ENCODE data around the gene SEMA3A. TPM values are rescaled to one million over a fixed set of nuclear protein-coding genes. Genes with fewer than 3 reads are reported as not detected.

The SEMA3A gene
- total RNA-seq, 1 donor from 2014 or later = 6.2 TPM

DNA sequence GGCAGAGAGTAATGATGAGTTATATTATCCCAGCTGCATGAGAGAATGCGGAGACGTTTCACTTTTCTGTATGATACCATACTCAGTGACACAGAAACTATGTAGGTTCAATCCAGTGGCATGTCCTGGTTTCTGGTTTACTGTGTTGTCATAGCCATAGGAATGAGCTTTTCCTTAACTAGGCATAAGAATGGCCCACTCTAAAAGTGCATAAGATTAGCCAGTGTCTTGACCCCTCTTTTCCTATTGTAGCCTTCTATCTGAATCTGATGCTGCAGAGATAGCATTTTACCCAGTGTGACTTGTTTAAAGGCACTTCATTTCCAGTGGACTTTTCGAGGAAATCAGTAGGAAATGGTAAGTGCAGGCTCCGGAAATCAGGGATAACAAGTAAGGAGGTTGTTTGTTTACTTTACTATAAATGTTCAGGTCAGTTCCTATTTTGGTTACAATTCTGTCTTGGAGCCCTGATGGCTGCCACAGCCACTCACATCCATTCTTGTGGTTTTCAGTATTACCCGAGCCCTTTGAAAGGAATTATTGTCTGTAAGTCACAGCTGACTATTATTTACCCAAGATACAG, 70.5 kb downstream of the SEMA3A start:
- H3K4me3 ChIP-seq (ENCODE audit: low read depth, low read length) = no peak overlapping the region
- no peaks in the 10 kb centered on the region for H3K27me3 ChIP-seq (ENCODE audit: control insufficient read depth, insufficient read depth, low read length)
- no peak for DNase-seq (ENCODE audit: low read depth)
- TF ChIP-seq, protein P1, sequence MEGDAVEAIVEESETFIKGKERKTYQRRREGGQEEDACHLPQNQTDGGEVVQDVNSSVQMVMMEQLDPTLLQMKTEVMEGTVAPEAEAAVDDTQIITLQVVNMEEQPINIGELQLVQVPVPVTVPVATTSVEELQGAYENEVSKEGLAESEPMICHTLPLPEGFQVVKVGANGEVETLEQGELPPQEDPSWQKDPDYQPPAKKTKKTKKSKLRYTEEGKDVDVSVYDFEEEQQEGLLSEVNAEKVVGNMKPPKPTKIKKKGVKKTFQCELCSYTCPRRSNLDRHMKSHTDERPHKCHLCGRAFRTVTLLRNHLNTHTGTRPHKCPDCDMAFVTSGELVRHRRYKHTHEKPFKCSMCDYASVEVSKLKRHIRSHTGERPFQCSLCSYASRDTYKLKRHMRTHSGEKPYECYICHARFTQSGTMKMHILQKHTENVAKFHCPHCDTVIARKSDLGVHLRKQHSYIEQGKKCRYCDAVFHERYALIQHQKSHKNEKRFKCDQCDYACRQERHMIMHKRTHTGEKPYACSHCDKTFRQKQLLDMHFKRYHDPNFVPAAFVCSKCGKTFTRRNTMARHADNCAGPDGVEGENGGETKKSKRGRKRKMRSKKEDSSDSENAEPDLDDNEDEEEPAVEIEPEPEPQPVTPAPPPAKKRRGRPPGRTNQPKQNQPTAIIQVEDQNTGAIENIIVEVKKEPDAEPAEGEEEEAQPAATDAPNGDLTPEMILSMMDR (IDR thresholded peaks at IDR 0.05; ENCODE audit: insufficient read depth, low read length, poor library complexity, severe bottlenecking) = no peak
- no peaks in the 10 kb centered on the region for H3K36me3 ChIP-seq (ENCODE audit: control insufficient read depth, insufficient read depth, low read length)

GRCh38 chr7:84122582-84123360, 71.8 kb downstream of the SEMA3A start:
- no peak for DNase-seq (ENCODE audit: low read depth)
- H3K4me3 ChIP-seq (ENCODE audit: low read depth, low read length) = no peak overlapping the region
- H3K36me3 ChIP-seq (ENCODE audit: control insufficient read depth, insufficient read depth, low read length) = no peaks in the 10 kb centered on the region
- TF ChIP-seq, protein P1 (IDR thresholded peaks at IDR 0.05; ENCODE audit: insufficient read depth, low read length, poor library complexity, severe bottlenecking) = no peak
- no peaks in the 10 kb centered on the region for H3K27me3 ChIP-seq (ENCODE audit: control insufficient read depth, insufficient read depth, low read length)

GRCh38 chr7:84117304-84117703, 77.3 kb downstream of the SEMA3A start:
- H3K4me3 ChIP-seq (ENCODE audit: low read depth, low read length) = no peak overlapping the region
- H3K27me3 ChIP-seq (ENCODE audit: control insufficient read depth, insufficient read depth, low read length) = no peaks in the 10 kb centered on the region
- DNase-seq (ENCODE audit: low read depth) = no peak
- TF ChIP-seq, protein P1 (IDR thresholded peaks at IDR 0.05; ENCODE audit: insufficient read depth, low read length, poor library complexity, severe bottlenecking) = no peak
- H3K36me3 ChIP-seq (ENCODE audit: control insufficient read depth, insufficient read depth, low read length) = no peaks in the 10 kb centered on the region

DNA sequence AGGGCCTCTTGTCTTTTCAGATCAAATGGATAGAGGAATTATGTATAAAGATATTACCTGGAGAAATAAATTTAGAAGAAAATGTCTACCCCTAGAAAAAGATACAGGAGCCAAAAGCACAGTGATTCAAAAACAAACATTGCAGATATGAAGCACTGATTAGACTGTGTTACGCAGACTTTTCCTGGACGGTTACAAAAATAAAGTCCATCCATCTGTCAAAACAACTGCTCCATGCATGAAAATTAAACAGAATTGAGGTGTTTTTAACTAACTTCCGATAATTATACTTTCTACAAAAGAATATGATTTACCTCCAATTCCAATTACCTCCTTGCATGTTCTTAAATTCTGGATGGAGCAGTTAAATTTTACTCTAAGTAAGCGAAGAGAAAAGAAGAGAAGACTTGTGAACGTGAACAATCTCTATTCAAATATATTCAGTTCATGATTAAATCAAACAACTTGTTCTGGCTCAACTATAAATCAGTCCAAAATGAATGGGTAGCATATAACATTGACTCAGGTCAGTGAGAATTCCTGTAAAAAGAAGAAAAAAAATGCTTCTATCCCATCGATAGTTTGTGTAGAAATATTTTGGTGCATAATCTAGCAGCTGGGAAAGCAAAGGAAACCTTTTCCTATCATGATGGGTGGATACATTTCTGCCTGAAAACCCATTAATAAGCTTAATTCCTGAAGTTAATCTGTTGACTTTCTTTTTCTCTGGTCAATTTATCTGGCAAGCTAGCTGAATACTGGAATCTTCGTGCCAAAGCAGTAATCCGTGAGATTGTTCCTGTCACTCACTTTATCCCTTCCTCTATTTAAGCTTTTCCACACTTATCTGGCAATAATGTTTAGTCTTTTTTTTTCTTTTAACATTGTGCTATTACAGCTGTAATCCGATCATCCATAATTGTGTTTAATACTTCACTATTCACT, 80.4 kb downstream of the SEMA3A start:
- DNase-seq (ENCODE audit: low read depth) = no peak
- no peak overlapping the region for H3K4me3 ChIP-seq (ENCODE audit: low read depth, low read length)
- peaks cover 1% of the 10 kb centered on the region for H3K36me3 ChIP-seq (ENCODE audit: control insufficient read depth, insufficient read depth, low read length)
- TF ChIP-seq, protein P1 (IDR thresholded peaks at IDR 0.05; ENCODE audit: insufficient read depth, low read length, poor library complexity, severe bottlenecking) = no peak
- no peaks in the 10 kb centered on the region for H3K27me3 ChIP-seq (ENCODE audit: control insufficient read depth, insufficient read depth, low read length)

DNA sequence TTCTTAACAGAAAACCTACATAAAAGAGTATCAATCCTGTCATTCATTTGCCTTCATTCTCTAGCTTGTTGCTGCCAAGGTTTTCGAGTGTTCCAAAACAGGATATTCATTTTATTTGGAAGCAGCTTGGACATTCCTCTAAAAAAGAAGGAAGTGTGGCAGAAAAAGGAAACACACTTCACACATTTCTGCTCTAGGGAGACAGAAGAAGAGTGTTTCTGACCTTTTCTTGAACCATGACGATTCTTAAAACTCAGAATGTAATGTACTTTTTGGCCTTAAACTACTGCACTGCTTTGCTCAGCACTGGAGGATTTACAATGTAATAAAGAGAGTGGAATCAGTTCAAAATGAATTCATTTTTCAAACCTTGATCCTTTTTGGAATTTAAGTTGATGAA, 81.3 kb downstream of the SEMA3A start:
- DNase-seq (ENCODE audit: low read depth) = no peak

More for the DNA sequence above, 81.3 kb downstream of the SEMA3A start:
- TF ChIP-seq, protein P1 (IDR thresholded peaks at IDR 0.05; ENCODE audit: insufficient read depth, low read length, poor library complexity, severe bottlenecking) = no peak
- H3K27me3 ChIP-seq (ENCODE audit: control insufficient read depth, insufficient read depth, low read length) = no peaks in the 10 kb centered on the region
- no peak overlapping the region for H3K4me3 ChIP-seq (ENCODE audit: low read depth, low read length)
- H3K36me3 ChIP-seq (ENCODE audit: control insufficient read depth, insufficient read depth, low read length) = peaks cover 1% of the 10 kb centered on the region
